Activated naive CD4-positive, alpha-beta T cell treated with anti-CD3 and anti-CD28 coated beads for 36 hours (primary cell): ENCODE measurements around the gene CAPN14. TPM values are rescaled to one million over a fixed set of nuclear protein-coding genes. Genes with fewer than 3 reads are reported as not detected.

ENCODE experiments used
- CTCF ChIA-PET: fragments of 350-600 bp; sonication (Branson Sonifier 250); formaldehyde crosslinking; loops from one replicate; lab custom pipeline; 2021; ENCODE audit warnings: antibody characterized with exemption; lab: Charles Lee
- DNase-seq: peaks from one replicate; pipeline ENCODE4 v3.0.0-alpha.2; 2020
- H3K27ac Mint-ChIP-seq: one replicate; pipeline ENCODE4 v1.8.0; 2021; ENCODE audit warnings: mild to moderate bottlenecking, mixed read lengths
- H3K27me3 Mint-ChIP-seq: one replicate; pipeline ENCODE4 v1.8.0; 2021; ENCODE audit warnings: low read depth, mixed read lengths
- H3K36me3 Mint-ChIP-seq: one replicate; pipeline ENCODE4 v1.8.0; 2021; ENCODE audit warnings: low read depth, mixed read lengths
- H3K4me1 Mint-ChIP-seq: one replicate; pipeline ENCODE4 v1.8.0; 2021; ENCODE audit warnings: low read depth, mixed read lengths
- H3K4me3 Mint-ChIP-seq: one replicate; pipeline ENCODE4 v1.8.0; 2021; ENCODE audit warnings: mild to moderate bottlenecking, moderate library complexity, mixed read lengths
- H3K9me3 Mint-ChIP-seq: one replicate; pipeline ENCODE4 v1.8.0; 2021; ENCODE audit warnings: mixed read lengths
- intact Hi-C: fragments of 100-400 bp; cut with micrococcal nuclease; formaldehyde crosslinking; loops from one replicate; pipeline ENCODE4 v1.15.1; 2023
- total RNA-seq, 2 experiments: library from RNA; stranded (reverse); gene quantifications; one replicate each; pipeline ENCODE4 v1.2.3, GENCODE V29; 2021

CAPN14 gene
- total RNA-seq, 2 experiments from 2014 or later = 1.1 TPM

DNA sequence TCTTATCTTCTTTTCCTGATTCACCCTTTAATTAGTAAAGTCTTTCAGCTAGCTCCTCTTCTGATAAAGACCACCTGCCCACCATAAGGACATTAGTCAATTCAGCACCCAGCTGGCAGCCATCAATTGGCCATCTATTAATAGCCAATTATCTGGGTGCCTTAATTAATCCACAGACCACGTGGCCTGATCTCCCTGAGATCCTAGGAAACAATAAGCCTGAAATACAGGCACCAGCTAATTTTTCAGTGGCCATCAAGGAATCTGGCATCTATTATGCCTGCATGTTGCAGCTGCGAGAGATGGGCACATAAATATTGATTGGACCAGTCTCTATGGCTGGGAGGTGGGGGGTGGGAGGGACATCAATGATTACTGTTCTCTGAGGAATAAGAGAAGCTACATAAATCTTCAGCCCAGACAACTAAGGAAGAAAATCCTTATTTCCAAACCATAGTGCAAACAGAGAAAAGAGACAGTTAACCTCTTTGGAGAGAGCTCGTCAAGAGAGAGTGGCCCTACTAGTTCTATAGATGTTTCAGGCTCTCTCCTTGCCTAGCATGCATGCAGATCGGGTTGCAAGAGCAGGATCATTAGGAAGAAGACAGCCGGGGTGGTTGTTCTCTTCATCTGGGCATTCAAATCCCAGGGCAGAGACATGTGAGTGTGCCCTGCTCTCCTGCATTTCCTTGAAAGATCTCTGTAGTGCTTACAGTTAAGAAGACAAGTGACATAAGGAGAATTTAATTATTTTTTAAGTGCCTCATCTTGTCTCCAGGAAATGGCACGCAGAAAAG, 87.7 kb downstream of the CAPN14 start:
- Mint-ChIP-seq H3K4me1 (no peaks in the 10 kb centered on the region), H3K27me3 (peaks cover 15% of the 10 kb centered on the region), H3K27ac (no peak overlapping the region), H3K9me3 (no peaks in the 10 kb centered on the region), H3K36me3 (no peaks in the 10 kb centered on the region), H3K4me3 (no peak overlapping the region)
- CTCF ChIA-PET = interaction anchor here (0.7 kb wide), 2 partner anchors 303 to 443 kb away, joined by 3 read pairs; no protein-coding TSS in a partner anchor
- intact Hi-C loops = loop anchor here (10.0 kb wide), 2 partner anchors 415 to 965 kb away; no protein-coding TSS in a partner anchor
- DNase-seq = no peak

DNA sequence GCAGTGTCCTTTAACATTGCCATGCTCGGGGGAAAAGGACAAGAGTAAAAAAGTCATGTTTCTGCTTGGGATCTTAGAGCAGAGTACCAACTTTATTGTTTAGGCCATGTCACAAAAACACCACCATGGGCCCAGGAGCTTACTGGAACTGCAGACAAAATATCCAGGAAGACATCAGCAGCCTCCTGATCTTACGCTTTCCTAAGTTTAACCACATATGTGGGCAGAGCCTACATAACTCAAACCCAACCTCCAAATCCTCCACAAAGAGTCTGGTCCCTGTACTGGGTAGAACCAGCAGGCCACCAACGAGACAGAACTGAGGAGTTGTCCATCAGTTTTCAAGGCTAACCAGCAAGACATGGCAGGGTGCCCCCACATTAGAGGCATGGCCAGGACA, 89.4 kb downstream of the CAPN14 start:
- DNase-seq = no peak
- Mint-ChIP-seq H3K9me3 (no peaks in the 10 kb centered on the region), H3K27me3 (peaks cover 2% of the 10 kb centered on the region), H3K27ac (no peak overlapping the region), H3K4me3 (no peak overlapping the region), H3K4me1 (no peaks in the 10 kb centered on the region), H3K36me3 (no peaks in the 10 kb centered on the region)
- CTCF ChIA-PET = no interaction called here
- intact Hi-C loops = no loop called here

DNA sequence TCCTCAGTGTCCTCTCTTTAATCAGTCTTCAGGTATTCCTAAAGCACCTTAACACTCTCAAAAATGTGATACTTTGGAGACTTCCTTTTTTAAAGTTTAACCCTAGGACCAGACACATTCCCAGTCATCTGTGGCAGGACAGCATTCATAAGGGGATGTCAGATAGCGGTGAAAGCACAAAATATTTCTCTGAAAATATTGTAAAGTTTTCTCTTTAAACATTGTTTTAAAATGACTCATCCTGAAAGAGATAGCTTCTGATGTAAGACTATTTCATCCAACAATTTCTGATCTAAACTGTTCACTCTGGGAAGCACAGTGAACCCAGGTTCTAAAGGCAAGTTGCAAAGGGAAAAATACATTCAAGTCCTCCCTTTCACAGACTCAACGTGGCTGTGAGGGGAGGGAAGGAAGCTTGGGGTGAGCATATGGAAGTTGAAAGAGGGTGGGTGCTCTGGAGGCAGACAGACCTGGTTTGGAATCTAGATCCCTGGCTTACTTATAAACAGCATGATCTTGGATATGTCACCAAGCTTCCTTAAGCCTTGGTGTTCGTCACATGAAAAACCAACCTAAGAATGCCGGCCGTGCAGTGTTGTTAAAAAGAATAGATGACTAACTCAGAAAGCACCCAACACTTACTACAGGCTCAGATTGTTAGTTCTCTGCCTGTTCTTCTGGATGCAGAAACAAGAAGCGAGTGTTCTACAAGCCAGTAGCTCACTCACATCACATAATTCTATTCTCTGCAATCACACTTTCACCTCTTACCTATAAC, 91.2 kb downstream of the CAPN14 start:
- H3K27me3 Mint-ChIP-seq = no peaks in the 10 kb centered on the region
- H3K36me3 Mint-ChIP-seq = no peaks in the 10 kb centered on the region
- H3K4me1 Mint-ChIP-seq = no peaks in the 10 kb centered on the region
- intact Hi-C loops = no loop called here
- no peak for DNase-seq
- no peak overlapping the region for H3K27ac Mint-ChIP-seq
- H3K4me3 Mint-ChIP-seq = no peak overlapping the region
- no peaks in the 10 kb centered on the region for H3K9me3 Mint-ChIP-seq
- CTCF ChIA-PET = interaction anchor here (1.2 kb wide), 1 partner anchor 26 kb away, joined by 3 read pairs; no protein-coding TSS in a partner anchor

DNA sequence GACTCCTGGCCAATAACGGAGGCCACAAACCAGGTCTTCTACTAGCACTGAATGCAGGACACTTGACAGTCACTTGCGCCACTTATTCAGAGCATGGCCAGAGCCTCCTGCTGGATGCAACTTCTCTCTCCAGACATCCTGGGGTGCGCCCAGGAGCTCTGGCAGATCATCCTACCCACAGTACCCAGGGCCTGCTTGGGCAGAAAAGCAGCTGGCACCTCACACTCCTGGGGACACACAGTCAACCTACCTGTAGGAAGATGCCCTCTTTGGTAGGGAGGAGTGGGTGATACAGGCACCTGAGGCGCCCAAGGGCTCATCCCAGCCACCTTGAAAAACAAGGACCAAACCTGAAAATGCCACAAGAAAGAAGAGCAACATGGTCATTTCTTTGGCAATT, 92.4 kb downstream of the CAPN14 start:
- Mint-ChIP-seq H3K4me1 (no peaks in the 10 kb centered on the region), H3K36me3 (no peaks in the 10 kb centered on the region), H3K9me3 (no peaks in the 10 kb centered on the region), H3K27ac (no peak overlapping the region), H3K4me3 (no peak overlapping the region), H3K27me3 (no peaks in the 10 kb centered on the region)
- intact Hi-C loops = no loop called here
- CTCF ChIA-PET = no interaction called here
- no peak for DNase-seq

Other genes with a start within 250 kb of the CAPN14 start
- 1 to 10 TPM; 1.1 to 1.5 TPM for gene GALNT14, start 79.1 kb downstream of the CAPN14 start, total RNA-seq
- gene EHD3, start 16.6 kb upstream of the CAPN14 start, total RNA-seq = under 1 TPM; 0.67 to 0.74 TPM
- not detected for gene XDH, start 197.2 kb upstream of the CAPN14 start, total RNA-seq